H9 (cell line): ENCODE data around the gene RARA. TPM values are rescaled to one million over a fixed set of nuclear protein-coding genes. Genes with fewer than 3 reads are reported as not detected.

Experiments used
- DNase-seq: peaks from one replicate; pipeline ENCODE4 v3.0.0-alpha.2; 2017
- H2AFZ ChIP-seq: one replicate; pipeline ENCODE4 v1.6.1; 2013; ENCODE audit warnings: mild to moderate bottlenecking, low read length, control low read depth, moderate library complexity
- H2AK5ac ChIP-seq: 2 replicates; pipeline ENCODE4 v1.6.1; 2013; ENCODE audit warnings: low read length, control low read depth, mixed read lengths; ENCODE audit not compliant: insufficient read length
- H2BK120ac ChIP-seq: one replicate; pipeline ENCODE4 v1.6.1; 2013; ENCODE audit warnings: low read depth, mild to moderate bottlenecking, low read length, control low read depth, inconsistent platforms; ENCODE audit not compliant: poor library complexity, severe bottlenecking
- H2BK12ac ChIP-seq: 2 replicates; pipeline ENCODE4 v1.6.1; 2013; ENCODE audit warnings: low read length, control low read depth, mixed read lengths, low read depth; ENCODE audit not compliant: insufficient read length
- H2BK15ac ChIP-seq: 2 replicates; pipeline ENCODE4 v1.6.1; 2013; ENCODE audit warnings: low read depth, low read length, control low read depth
- H2BK20ac ChIP-seq: one replicate; pipeline ENCODE4 v1.6.1; 2013; ENCODE audit warnings: low read depth, mild to moderate bottlenecking, low read length, control low read depth, inconsistent platforms; ENCODE audit not compliant: poor library complexity, severe bottlenecking
- H2BK5ac ChIP-seq: 2 replicates; pipeline ENCODE4 v1.6.1; 2013; ENCODE audit warnings: low read length, control low read depth, mixed read lengths; ENCODE audit not compliant: insufficient read length
- H3K14ac ChIP-seq: 2 replicates; pipeline ENCODE4 v1.6.1; 2013; ENCODE audit warnings: low read length, control low read depth; ENCODE audit not compliant: insufficient read depth
- H3K18ac ChIP-seq: 2 replicates; pipeline ENCODE4 v1.6.1; 2013; ENCODE audit warnings: low read depth, mild to moderate bottlenecking, mixed read lengths, low read length, control low read depth; ENCODE audit not compliant: insufficient read length
- H3K23ac ChIP-seq: 2 replicates; pipeline ENCODE4 v1.6.1; 2013; ENCODE audit warnings: low read length, control low read depth, mixed read lengths, low read depth; ENCODE audit not compliant: insufficient read length
- H3K23me2 ChIP-seq: 2 replicates; pipeline ENCODE4 v1.6.1; 2013; ENCODE audit warnings: low read depth, mild to moderate bottlenecking, mixed read lengths, low read length, control low read depth; ENCODE audit not compliant: insufficient read length, poor library complexity, severe bottlenecking
- H3K27ac ChIP-seq: 2 replicates; pipeline ENCODE4 v1.5.1; 2013; ENCODE audit warnings: low read length, control low read depth, mixed read lengths, low read depth; ENCODE audit not compliant: insufficient read length
- H3K27me3 ChIP-seq: 2 replicates; pipeline ENCODE4 v1.6.1; 2013; ENCODE audit warnings: low read length, control low read depth, inconsistent platforms; ENCODE audit not compliant: insufficient read depth
- H3K4ac ChIP-seq: 2 replicates; pipeline ENCODE4 v1.6.1; 2013; ENCODE audit warnings: low read depth, mild to moderate bottlenecking, control low read depth, inconsistent platforms, low read length, moderate library complexity
- H3K4me1 ChIP-seq: 2 replicates; pipeline ENCODE4 v1.6.1; 2013; ENCODE audit warnings: low read length, control low read depth, inconsistent platforms; ENCODE audit not compliant: insufficient read depth
- H3K4me2 ChIP-seq: 2 replicates; pipeline ENCODE4 v1.6.1; 2013; ENCODE audit warnings: low read length, control low read depth, mixed read lengths; ENCODE audit not compliant: insufficient read length, insufficient read depth
- H3K56ac ChIP-seq: 2 replicates; pipeline ENCODE4 v1.6.1; 2013; ENCODE audit warnings: low read depth, mild to moderate bottlenecking, mixed read lengths, low read length, control low read depth; ENCODE audit not compliant: insufficient read length
- H3K79me1 ChIP-seq: 2 replicates; pipeline ENCODE4 v1.6.1; 2013; ENCODE audit warnings: low read depth, mild to moderate bottlenecking, moderate library complexity, low read length, control low read depth, inconsistent platforms; ENCODE audit not compliant: insufficient read depth, poor library complexity, severe bottlenecking
- H3K79me2 ChIP-seq: 2 replicates; pipeline ENCODE4 v1.6.1; 2013; ENCODE audit warnings: low read length, control low read depth, inconsistent platforms; ENCODE audit not compliant: insufficient read depth
- H3K9ac ChIP-seq: 2 replicates; pipeline ENCODE4 v1.6.1; 2013; ENCODE audit warnings: low read length, control low read depth, mixed read lengths; ENCODE audit not compliant: insufficient read length; ENCODE audit errors: extremely low read depth
- H3K9me3 ChIP-seq: one replicate; pipeline ENCODE4 v1.6.1; 2013; ENCODE audit warnings: low read depth, low read length, inconsistent platforms; ENCODE audit not compliant: control insufficient read depth
- H3T11ph ChIP-seq: one replicate; pipeline ENCODE4 v1.6.1; 2013; ENCODE audit warnings: mild to moderate bottlenecking, low read length, control low read depth, inconsistent platforms
- H4K20me1 ChIP-seq: one replicate; pipeline ENCODE4 v1.6.1; 2013; ENCODE audit not compliant: control insufficient read depth, insufficient read length, insufficient read depth
- H4K5ac ChIP-seq: 2 replicates; pipeline ENCODE4 v1.6.1; 2013; ENCODE audit warnings: low read depth, mild to moderate bottlenecking, mixed read lengths, low read length, control low read depth; ENCODE audit not compliant: insufficient read length
- H4K8ac ChIP-seq: replicated peaks from 2 replicates; pipeline ENCODE4 v1.6.1; 2013; ENCODE audit warnings: low read length, control low read depth, mixed read lengths, low read depth; ENCODE audit not compliant: insufficient read length
- H4K91ac ChIP-seq: 2 replicates; pipeline ENCODE4 v1.6.1; 2013; ENCODE audit warnings: low read depth, mild to moderate bottlenecking, moderate library complexity, mixed read lengths, low read length, control low read depth; ENCODE audit not compliant: insufficient read length
- H3K27ac Mint-ChIP-seq, 3 experiments: 2 replicates in 2 of 3; 3 replicates in 1 of 3; pipeline ENCODE4 v1.8.0; 2020 to 2021; ENCODE audit warnings: mixed read lengths in 3 of 3, mild to moderate bottlenecking in 1 of 3, moderate library complexity in 1 of 3
- H3K27me3 Mint-ChIP-seq: 2 replicates; pipeline ENCODE4 v1.8.0; 2021; ENCODE audit warnings: low read depth, mild to moderate bottlenecking, moderate library complexity, mixed read lengths
- H3K36me3 Mint-ChIP-seq, 3 experiments: 2 replicates in 2 of 3; 3 replicates in 1 of 3; pipeline ENCODE4 v1.8.0; 2020 to 2021; ENCODE audit warnings: low read depth in 3 of 3, mixed read lengths in 3 of 3; ENCODE audit not compliant: insufficient read depth in 1 of 3
- H3K4me1 Mint-ChIP-seq, 2 experiments: 2 replicates each; pipeline ENCODE4 v1.8.0; 2020; ENCODE audit warnings: mixed read lengths in 2 of 2
- H3K4me3 Mint-ChIP-seq, 2 experiments: 2 replicates in 1 of 2; 3 replicates in 1 of 2; pipeline ENCODE4 v1.8.0; 2020 to 2021; ENCODE audit warnings: mild to moderate bottlenecking in 2 of 2, mixed read lengths in 2 of 2, moderate library complexity in 1 of 2
- H3K9me3 Mint-ChIP-seq, 2 experiments: 2 replicates in 1 of 2; 3 replicates in 1 of 2; pipeline ENCODE4 v1.8.0; 2020; ENCODE audit warnings: mild to moderate bottlenecking in 2 of 2, mixed read lengths in 2 of 2, moderate library complexity in 1 of 2
- CTCF ChIP-seq: fragments of 200-600 bp; sonication (generic); conservative IDR thresholded peaks from 3 replicates; pipeline ENCODE4 v1.8.0; 2021; ENCODE audit warnings: antibody characterized with exemption, mild to moderate bottlenecking
- WGBS: extraction: QIAGEN DNeasy Blood & Tissue Kit; methylation state at CpG from one replicate; pipeline ENCODE4 v1.1.7; 2013; ENCODE audit warnings: missing lambda C conversion rate, low lambda C conversion rate, mixed read lengths; ENCODE audit not compliant: insufficient read length; ENCODE audit errors: extremely low coverage; 5-methylcytosine and 5-hydroxymethylcytosine counted together
- total RNA-seq: library from RNA; stranded (reverse); gene quantifications from 2 replicates; pipeline ENCODE4 v1.2.1, GENCODE V29; 2021

RARA gene
- total RNA-seq, 1 experiment from 2014 or later: 17.6 TPM

- Histone ChIP-seq H2BK120ac (no peak overlapping the region), H3K27me3 (no peaks in the 10 kb centered on the region; the same call in 1 of the 2 replicates), H2AFZ (no peak overlapping the region), H2AK5ac (no peak overlapping the region), H3K27ac (no peak overlapping the region), H2BK5ac (no peak overlapping the region), H4K20me1 (no peaks in the 10 kb centered on the region), H3K56ac (no peak overlapping the region), H3K18ac (peak overlapping the region; percentile 43), H4K8ac (no peak overlapping the region), H3K9ac (no peak overlapping the region), H3K79me2 (no peaks in the 10 kb centered on the region), H3K23me2 (peaks cover 8% of the 10 kb centered on the region), H4K91ac (no peak overlapping the region), H3K9me3 (no peaks in the 10 kb centered on the region), H2BK12ac (no peak overlapping the region), H3K14ac (peak overlapping the region; percentile 51; the same call in 1 of the 2 replicates), H2BK15ac (no peak overlapping the region), H3K79me1 (no peaks in the 10 kb centered on the region), H3T11ph (no peak overlapping the region), H3K4ac (no peak overlapping the region), H4K5ac (no peak overlapping the region), H3K23ac (no peak overlapping the region), H3K4me1 (peaks cover 10% of the 10 kb centered on the region; the same call in 1 of the 2 replicates), H2BK20ac (no peak overlapping the region), H3K4me2 (no peak overlapping the region)
- Mint-ChIP-seq H3K4me1 (peaks cover 65 to 69% of the 10 kb centered on the region in 2 experiments), H3K4me3 (peak overlapping the region in 1 of 2 experiments; percentile 32; a peak in 2 of 5 replicates), H3K27ac (no peak overlapping the region; a peak in 1 of 7 replicates), H3K27me3 (peaks cover 68% of the 10 kb centered on the region), H3K36me3 (peaks cover 20 to 30% (median 28%) of the 10 kb centered on the region in 3 experiments), H3K9me3 (no peaks in the 10 kb centered on the region)
- TF ChIP-seq CTCF: no peak
- DNase-seq: no peak
- no CpG with 5 or more reads among the region's 19 CpGs for WGBS
Measured at GRCh38 chr17:40349895-40350688, 41.1 kb downstream of the RARA start.
